Measurements from ENCODE around the gene CHRM5.

DNA sequence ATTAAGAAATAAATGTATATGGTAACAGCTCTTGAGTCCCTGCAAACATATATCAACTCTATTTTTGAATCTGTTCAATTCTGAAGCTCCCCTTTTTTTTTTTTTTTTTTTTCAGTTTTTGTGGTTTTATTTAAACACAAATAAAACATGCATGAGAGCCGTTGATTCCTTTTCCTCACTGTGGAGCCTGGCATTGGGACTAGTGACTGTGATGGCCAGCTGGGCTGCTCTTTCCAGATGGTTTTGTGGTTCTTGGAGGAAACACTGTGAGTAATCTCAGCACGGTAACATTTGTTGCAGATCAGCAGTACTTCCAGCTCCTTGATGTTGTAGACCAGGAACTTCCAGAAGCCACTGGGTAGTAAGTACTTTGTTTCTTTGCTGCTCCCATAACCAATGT lies 117.4 kb downstream of the CHRM5 start:
- TF ChIP-seq EZH2phosphoT487 (IDR thresholded peaks at IDR 0.05; ENCODE audit: insufficient read depth, low read depth) (no peak), EZH2 (IDR thresholded peaks at IDR 0.05; ENCODE audit: insufficient read depth, poor library complexity, severe bottlenecking) (no peak)
